GM21717 (cell line): ENCODE results near the gene B3GALT5.

Experiments
- ATAC-seq: cut with Tn5 transposase; IDR thresholded peaks from one replicate; pipeline ENCODE4 v1.9.1; 2021; ENCODE audit warnings: mild to moderate bottlenecking, moderate library complexity; ENCODE audit not compliant: unreplicated experiment

B3GALT5 gene

GRCh38 chr21:39602793-39603192 lies 9.9 kb upstream of the B3GALT5 start:
- ATAC-seq = no peak

- ATAC-seq = no peak
Observed at GRCh38 chr21:39604951-39605350, 7.8 kb upstream of the B3GALT5 start.

GRCh38 chr21:39610703-39611102 lies 2.0 kb upstream of the B3GALT5 start:
- ATAC-seq = no peak

- ATAC-seq = no peak
Observed at GRCh38 chr21:39611551-39612190, 1.1 kb upstream of the B3GALT5 start.

GRCh38 chr21:39613041-39613934 lies 548 bp downstream of the B3GALT5 start:
- no peak for ATAC-seq

- no peak for ATAC-seq
Observed at GRCh38 chr21:39616211-39616772, 3.6 kb downstream of the B3GALT5 start.

- no peak for ATAC-seq
Observed at GRCh38 chr21:39620856-39621255, 8.1 kb downstream of the B3GALT5 start.

GRCh38 chr21:39625211-39625895 lies 12.6 kb downstream of the B3GALT5 start:
- ATAC-seq = no peak

- ATAC-seq = no peak
Observed at GRCh38 chr21:39628385-39628784, 15.6 kb downstream of the B3GALT5 start.

GRCh38 chr21:39630191-39630591 lies 17.5 kb downstream of the B3GALT5 start:
- no peak for ATAC-seq

- no peak for ATAC-seq
Observed at GRCh38 chr21:39630827-39631226, 18.1 kb downstream of the B3GALT5 start.

GRCh38 chr21:39631842-39632562 lies 19.3 kb downstream of the B3GALT5 start:
- no peak for ATAC-seq

GRCh38 chr21:39632796-39633442 lies 20.2 kb downstream of the B3GALT5 start:
- ATAC-seq = no peak

GRCh38 chr21:39633770-39634181 lies 21.0 kb downstream of the B3GALT5 start:
- no peak for ATAC-seq

- ATAC-seq = no peak
Observed at GRCh38 chr21:39634507-39634906, 21.8 kb downstream of the B3GALT5 start.

- no peak for ATAC-seq
Observed at GRCh38 chr21:39637197-39637970, 24.6 kb downstream of the B3GALT5 start.

- ATAC-seq = no peak
Observed at GRCh38 chr21:39637971-39638240, 25.2 kb downstream of the B3GALT5 start.

- no peak for ATAC-seq
Observed at GRCh38 chr21:39638281-39638680, 25.5 kb downstream of the B3GALT5 start.

- no peak for ATAC-seq
Observed at GRCh38 chr21:39640754-39641153, 28.0 kb downstream of the B3GALT5 start.
